HG03039 (cell line): ENCODE measurements around the gene NFATC2IP.
"Not testable (repeated sequence)": the region's sequence is repeated elsewhere in the genome, so short reads cannot be mapped to it uniquely, and the experiment has no call there.

Source experiments
- ATAC-seq: cut with Tn5 transposase; IDR thresholded peaks from one replicate; pipeline ENCODE4 v1.9.1; 2021; ENCODE audit warnings: mild to moderate bottlenecking, moderate library complexity; ENCODE audit not compliant: unreplicated experiment

NFATC2IP gene

GRCh38 chr16:28990375-28991040 lies 39.8 kb downstream of the NFATC2IP start:
- no peak for ATAC-seq

- ATAC-seq: no peak
Observed at GRCh38 chr16:28991687-28992086, 41.0 kb downstream of the NFATC2IP start.

- ATAC-seq: no peak
Observed at GRCh38 chr16:28992496-28992895, 41.8 kb downstream of the NFATC2IP start.

GRCh38 chr16:28998837-28999236 lies 48.1 kb downstream of the NFATC2IP start:
- ATAC-seq: no peak

DNA sequence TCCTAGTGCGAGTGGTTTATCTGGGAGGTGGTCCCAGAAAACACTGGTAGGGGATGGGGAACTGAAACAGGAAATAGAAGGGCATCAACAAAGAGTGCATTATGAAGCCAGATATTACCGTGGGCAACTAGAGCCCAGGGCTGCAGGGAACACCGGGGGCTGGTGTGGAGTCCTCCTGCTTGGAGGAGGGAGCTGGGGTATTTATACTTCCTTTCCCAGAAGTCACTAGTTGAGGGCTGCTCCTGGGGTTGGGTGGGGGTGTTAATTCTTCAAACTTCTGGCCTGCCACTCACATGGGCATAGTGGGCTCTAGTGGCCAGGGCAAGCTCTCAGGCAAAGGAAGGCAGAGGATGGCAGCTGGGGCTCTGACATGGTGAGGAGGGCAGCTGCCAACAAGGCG lies 48.8 kb downstream of the NFATC2IP start:
- no peak for ATAC-seq

DNA sequence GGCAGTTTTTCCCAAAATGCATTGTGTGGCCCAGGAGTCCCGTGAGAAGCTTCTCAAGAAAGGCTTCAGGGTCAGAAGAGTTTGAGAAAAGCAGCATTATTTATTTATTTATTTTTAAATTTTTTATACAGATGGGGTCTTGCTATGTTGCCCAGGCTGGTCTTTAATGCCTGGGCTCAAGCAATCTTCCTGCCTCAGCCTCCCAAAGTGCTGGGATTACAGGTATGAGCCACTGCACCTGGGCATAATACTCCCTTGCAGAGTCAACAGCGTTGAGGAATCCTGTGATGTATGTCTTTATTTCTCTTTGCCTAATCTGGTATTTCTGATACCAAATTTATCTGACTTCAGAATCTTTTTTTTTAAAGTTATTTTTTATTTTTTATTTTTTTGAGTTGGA lies 49.3 kb downstream of the NFATC2IP start:
- ATAC-seq: no peak

- not testable (repeated sequence) for ATAC-seq
Observed at GRCh38 chr16:29004496-29005139, 53.9 kb downstream of the NFATC2IP start.

GRCh38 chr16:29007730-29008593 lies 57.2 kb downstream of the NFATC2IP start:
- no peak for ATAC-seq

DNA sequence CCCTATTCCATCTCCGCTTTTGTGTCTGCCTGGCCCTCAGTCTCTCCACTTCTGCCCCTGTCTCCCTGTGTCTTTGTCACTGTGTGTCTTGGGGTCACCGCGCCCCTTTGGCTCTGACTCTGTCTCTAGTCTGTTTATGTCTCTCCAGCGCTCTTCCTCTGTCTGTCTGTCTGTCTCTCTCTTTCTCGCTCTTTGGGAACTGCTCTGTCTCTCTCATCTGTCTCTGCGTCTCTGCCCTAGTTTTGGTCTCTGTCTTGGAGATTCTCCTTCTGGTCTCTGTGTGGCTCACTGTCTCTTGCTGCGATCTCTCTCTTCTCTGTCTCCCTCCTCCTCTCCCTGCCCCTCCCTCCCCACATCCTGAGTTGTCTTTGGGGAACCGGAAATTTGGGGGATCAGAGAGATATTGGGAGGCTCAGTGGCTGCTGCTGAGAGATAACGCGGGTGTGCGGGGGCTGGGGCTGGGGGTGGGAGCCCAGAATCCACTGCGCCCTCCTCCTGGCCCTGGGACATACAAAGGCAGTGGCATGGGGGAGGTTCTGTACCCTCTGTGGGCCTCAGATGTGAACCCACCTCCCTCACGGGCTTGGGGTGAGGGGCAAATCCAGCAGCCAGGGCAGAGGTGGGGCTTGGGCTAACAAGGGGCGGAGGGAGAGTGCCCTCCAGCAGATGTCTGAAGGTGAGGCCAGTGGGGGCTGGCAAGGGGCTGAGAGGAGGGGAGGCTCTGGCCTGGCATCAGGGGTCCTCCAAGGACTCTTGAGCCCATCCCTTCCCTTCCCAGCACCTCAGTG lies 58.5 kb downstream of the NFATC2IP start:
- no peak for ATAC-seq

DNA sequence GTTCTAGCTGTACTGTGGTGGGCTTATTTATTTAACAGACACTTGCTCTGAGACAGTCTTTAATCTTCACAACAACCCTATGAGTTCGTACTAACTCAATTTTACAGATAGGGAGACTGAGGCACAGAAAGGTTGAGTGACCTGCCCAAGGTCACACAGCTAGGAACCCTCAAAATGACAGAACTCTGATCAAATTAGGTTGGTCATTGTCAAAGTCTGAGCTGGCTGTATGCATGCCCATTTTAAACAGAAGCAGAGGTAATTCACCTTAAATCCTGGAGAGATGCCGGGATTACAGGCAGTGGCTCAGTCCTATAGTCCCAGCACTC lies 59.1 kb downstream of the NFATC2IP start:
- ATAC-seq: no peak

DNA sequence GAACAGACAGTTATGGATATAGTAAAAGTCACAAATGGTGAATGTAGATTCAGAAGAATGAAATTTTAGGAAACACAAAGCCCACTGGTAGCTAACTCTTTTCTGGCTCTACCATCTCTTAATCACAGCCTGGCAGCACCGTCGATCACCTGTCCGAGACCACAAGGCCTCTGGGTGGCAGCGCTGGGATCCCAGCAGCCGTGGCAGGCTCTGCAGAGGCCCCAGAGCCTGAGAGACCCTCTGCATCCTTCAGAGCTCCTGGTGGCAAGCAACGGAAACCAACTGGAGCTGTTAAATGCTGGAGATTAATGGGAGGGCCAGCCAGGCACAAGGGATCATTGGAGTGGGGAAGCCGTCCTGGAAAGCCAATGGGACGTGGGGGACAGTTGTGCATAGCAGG lies 60.4 kb downstream of the NFATC2IP start:
- no peak for ATAC-seq

- ATAC-seq: no peak
Observed at GRCh38 chr16:29011851-29012250, 61.1 kb downstream of the NFATC2IP start.

GRCh38 chr16:29012913-29013553 lies 62.3 kb downstream of the NFATC2IP start:
- no peak for ATAC-seq

DNA sequence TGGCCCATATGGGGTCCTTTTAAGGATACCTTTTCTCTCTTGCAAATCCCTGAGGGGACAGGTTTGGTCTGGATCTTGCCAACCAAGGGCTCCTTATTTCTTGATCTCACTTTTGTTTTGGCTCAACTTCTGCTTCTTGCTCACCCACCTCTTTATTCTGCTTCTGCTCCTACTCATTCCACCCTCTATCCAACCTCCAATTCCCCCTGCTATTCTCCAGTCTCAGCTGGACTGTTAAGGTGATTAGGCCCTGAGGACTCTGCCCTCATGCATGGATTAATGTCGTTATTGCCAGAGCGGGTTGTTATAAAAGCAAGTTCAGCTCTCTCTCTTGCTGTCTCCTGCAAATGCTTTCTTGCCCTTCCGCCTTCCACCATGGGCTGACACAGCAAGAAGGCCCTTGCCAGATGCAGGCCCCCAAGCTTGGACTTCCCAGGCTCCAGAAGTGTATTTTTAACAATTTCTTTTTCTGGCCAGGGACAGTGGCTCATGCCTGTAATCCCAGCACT lies 63.9 kb downstream of the NFATC2IP start:
- no peak for ATAC-seq
